Measurements from ENCODE around the gene PLEKHA7.

DNA sequence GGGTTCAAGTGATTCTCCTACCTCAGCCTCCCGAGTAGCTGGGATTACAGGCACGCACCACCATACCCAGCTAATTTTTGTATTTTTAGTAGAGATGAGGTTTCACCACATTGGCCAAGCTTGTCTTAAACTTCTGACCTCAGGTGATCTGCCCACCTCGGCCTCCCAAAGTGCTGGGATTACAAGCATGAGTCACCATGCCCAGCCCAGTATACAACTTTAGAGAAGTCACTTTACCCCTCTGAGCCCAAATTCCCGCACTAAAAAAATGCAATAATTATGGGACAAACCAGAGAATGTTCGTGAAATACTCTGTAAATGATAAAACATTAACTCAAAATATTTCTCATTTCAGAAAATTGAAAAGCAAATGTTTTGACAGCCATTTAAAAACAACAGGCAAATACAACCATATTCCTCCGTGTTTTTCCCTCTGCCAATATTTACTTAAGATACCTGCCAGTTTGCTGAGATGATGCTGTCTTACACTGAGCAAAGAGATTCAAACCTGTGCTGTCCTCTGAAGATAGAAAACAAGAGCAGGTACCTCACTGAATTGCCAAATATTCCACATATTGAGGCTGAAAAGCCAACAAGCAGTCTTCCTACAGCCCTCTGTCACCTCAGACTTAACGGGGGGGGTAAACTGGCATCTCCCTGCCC lies 9.6 kb downstream of the PLEKHA7 start:
- no peak for TF ChIP-seq POLR2A (IDR thresholded peaks at IDR 0.05)
- TF ChIP-seq, protein P1, sequence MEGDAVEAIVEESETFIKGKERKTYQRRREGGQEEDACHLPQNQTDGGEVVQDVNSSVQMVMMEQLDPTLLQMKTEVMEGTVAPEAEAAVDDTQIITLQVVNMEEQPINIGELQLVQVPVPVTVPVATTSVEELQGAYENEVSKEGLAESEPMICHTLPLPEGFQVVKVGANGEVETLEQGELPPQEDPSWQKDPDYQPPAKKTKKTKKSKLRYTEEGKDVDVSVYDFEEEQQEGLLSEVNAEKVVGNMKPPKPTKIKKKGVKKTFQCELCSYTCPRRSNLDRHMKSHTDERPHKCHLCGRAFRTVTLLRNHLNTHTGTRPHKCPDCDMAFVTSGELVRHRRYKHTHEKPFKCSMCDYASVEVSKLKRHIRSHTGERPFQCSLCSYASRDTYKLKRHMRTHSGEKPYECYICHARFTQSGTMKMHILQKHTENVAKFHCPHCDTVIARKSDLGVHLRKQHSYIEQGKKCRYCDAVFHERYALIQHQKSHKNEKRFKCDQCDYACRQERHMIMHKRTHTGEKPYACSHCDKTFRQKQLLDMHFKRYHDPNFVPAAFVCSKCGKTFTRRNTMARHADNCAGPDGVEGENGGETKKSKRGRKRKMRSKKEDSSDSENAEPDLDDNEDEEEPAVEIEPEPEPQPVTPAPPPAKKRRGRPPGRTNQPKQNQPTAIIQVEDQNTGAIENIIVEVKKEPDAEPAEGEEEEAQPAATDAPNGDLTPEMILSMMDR (IDR thresholded peaks at IDR 0.05) = no peak
